IPS-15b (cell line): ENCODE measurements around the gene ZPBP2.
"Not testable (repeated sequence)": the region's sequence is repeated elsewhere in the genome, so short reads cannot be mapped to it uniquely, and the experiment has no call there.

Source experiments
- H3K27me3 ChIP-seq: one replicate; pipeline ENCODE4 v1.6.1; 2013; ENCODE audit warnings: low read length; ENCODE audit not compliant: control insufficient read depth, insufficient read depth
- H3K36me3 ChIP-seq: one replicate; pipeline ENCODE4 v1.6.1; 2013; ENCODE audit warnings: low read length; ENCODE audit not compliant: control insufficient read depth, insufficient read depth
- H3K4me1 ChIP-seq: one replicate; pipeline ENCODE4 v1.6.1; 2013; ENCODE audit warnings: mild to moderate bottlenecking, low read length; ENCODE audit not compliant: control insufficient read depth, insufficient read depth
- H3K4me3 ChIP-seq: one replicate; pipeline ENCODE4 v1.5.1; 2013; ENCODE audit warnings: low read depth, low read length
- H3K9ac ChIP-seq: one replicate; pipeline ENCODE4 v1.6.1; 2013; ENCODE audit warnings: low read depth, mild to moderate bottlenecking, low read length
- H3K9me3 ChIP-seq: one replicate; pipeline ENCODE4 v1.6.1; 2013; ENCODE audit warnings: mild to moderate bottlenecking, low read length; ENCODE audit not compliant: control insufficient read depth, insufficient read depth

ZPBP2 gene

GRCh38 chr17:39894681-39895376 is 26.8 kb downstream of the ZPBP2 start:
- Histone ChIP-seq H3K36me3 (no peaks in the 10 kb centered on the region), H3K4me1 (no peaks in the 10 kb centered on the region), H3K9me3 (no peaks in the 10 kb centered on the region), H3K4me3 (no peak overlapping the region), H3K9ac (no peak overlapping the region), H3K27me3 (peaks cover 6% of the 10 kb centered on the region)

DNA sequence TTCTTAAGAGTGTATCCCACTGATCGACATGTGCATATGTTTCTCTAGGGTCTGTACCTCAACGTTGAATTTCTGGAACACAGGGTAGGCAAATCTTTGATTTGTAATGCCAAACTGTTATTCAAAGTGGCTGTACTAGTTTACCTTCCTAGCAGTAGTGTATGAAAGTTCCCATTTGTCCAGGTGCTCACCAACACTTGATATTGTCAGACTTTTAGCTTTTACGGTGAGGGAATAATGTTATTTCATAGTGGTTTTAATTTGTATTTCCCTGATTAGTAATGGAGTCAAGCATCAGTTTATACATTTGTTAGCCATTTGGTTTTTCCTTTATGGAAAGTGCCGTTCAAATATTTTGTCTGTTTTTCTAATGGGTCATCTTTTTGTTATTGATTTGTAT is 30.1 kb downstream of the ZPBP2 start:
- H3K36me3 ChIP-seq = no peaks in the 10 kb centered on the region
- no peaks in the 10 kb centered on the region for H3K9me3 ChIP-seq
- no peaks in the 10 kb centered on the region for H3K4me1 ChIP-seq
- no peaks in the 10 kb centered on the region for H3K27me3 ChIP-seq
- no peak overlapping the region for H3K4me3 ChIP-seq
- no peak overlapping the region for H3K9ac ChIP-seq

GRCh38 chr17:39899215-39899614 is 31.2 kb downstream of the ZPBP2 start:
- H3K4me1 ChIP-seq = no peaks in the 10 kb centered on the region
- H3K27me3 ChIP-seq = no peaks in the 10 kb centered on the region
- H3K4me3 ChIP-seq = no peak overlapping the region
- no peak overlapping the region for H3K9ac ChIP-seq
- H3K9me3 ChIP-seq = no peaks in the 10 kb centered on the region
- no peaks in the 10 kb centered on the region for H3K36me3 ChIP-seq

DNA sequence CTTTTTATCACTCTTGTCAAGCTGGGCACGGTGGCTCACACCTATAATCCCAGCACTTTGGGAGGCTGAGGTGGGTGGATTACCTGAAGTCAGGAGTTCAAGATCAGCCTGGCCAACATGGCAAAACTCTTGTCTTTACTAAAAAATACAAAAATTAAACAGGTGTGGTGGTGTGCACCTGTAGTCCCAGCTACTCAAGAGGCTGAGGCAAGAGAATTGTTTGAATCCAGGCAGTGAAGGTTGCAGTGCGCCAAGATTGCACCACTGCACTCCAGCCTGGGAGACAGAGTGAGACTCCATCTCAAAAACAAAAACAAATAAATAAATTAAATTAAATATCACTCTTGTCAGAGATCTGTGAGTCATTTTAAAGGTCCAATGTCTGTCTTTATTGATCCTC is 34.0 kb downstream of the ZPBP2 start:
- not testable (repeated sequence) for H3K4me1 ChIP-seq, H3K27me3 ChIP-seq, H3K9ac ChIP-seq, H3K9me3 ChIP-seq, H3K4me3 ChIP-seq, H3K36me3 ChIP-seq

- Histone ChIP-seq H3K9me3 (no peaks in the 10 kb centered on the region), H3K9ac (no peak overlapping the region), H3K27me3 (no peaks in the 10 kb centered on the region), H3K36me3 (no peaks in the 10 kb centered on the region), H3K4me1 (no peaks in the 10 kb centered on the region), H3K4me3 (no peak overlapping the region)
Observed at GRCh38 chr17:39903158-39903884, 35.3 kb downstream of the ZPBP2 start.

DNA sequence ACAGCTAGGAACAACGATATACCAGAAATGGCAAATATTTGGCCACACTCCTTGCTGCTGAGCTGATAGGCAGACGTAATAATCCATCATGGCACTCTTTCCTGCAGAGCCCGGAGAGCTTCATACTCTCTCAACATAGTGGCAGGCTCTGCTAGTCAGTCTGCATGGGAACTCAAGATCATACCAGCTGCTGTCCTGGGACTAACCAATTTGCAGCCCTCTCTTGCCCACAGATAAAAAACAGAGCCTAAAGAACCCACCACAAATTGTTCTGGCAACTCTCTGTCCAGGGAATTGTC is 36.9 kb downstream of the ZPBP2 start:
- Histone ChIP-seq H3K36me3 (no peaks in the 10 kb centered on the region), H3K4me3 (no peak overlapping the region), H3K4me1 (no peaks in the 10 kb centered on the region), H3K27me3 (no peaks in the 10 kb centered on the region), H3K9me3 (no peaks in the 10 kb centered on the region), H3K9ac (no peak overlapping the region)

GRCh38 chr17:39908789-39909352 is 40.9 kb downstream of the ZPBP2 start:
- no peak overlapping the region for H3K4me3 ChIP-seq
- H3K36me3 ChIP-seq = no peaks in the 10 kb centered on the region
- no peak overlapping the region for H3K9ac ChIP-seq
- H3K27me3 ChIP-seq = no peaks in the 10 kb centered on the region
- H3K4me1 ChIP-seq = no peaks in the 10 kb centered on the region
- H3K9me3 ChIP-seq = no peaks in the 10 kb centered on the region

DNA sequence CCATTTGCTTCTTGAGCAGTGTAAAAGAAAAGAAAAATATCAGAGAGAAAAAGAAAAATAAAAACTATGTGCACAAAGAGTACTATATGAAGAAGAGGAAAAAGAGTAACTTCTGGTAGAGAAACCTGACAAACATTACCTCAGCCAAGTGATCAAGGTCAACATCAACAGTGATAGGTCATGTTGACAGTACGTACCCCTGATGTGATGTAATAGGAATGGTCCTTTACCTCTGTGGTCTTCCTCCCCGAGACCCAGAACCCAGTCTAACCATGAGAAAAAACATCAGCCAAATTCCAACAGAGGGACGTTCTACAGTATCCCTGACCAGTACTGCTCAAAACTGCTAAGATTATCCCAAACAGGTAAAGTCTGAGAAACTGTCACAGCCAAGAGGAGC is 46.0 kb downstream of the ZPBP2 start:
- Histone ChIP-seq H3K4me1 (no peaks in the 10 kb centered on the region), H3K36me3 (peaks cover under 1% of the 10 kb centered on the region)

DNA sequence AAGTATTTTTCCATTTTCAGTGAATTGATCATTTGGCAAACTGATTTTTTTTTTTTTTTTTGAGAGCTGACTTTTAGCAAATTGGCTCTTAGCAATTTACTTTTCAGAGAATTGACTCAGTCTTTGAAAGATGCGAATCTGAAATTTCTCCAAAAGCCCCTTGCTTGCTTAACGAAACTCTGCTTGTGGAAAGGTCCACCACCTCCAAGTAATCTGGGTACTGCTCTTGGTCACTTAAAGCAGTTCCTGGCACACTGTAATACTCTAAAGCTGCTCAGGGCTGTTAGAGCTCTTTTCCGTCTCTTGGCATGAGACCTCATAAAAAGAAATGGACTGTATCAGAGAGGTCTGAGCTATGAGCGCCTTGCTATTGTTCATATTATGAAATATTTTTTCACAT is 47.6 kb downstream of the ZPBP2 start:
- Histone ChIP-seq H3K4me3 (no peak overlapping the region), H3K4me1 (no peaks in the 10 kb centered on the region), H3K27me3 (no peaks in the 10 kb centered on the region), H3K9ac (no peak overlapping the region), H3K9me3 (no peaks in the 10 kb centered on the region), H3K36me3 (peaks cover 8% of the 10 kb centered on the region)

More for the DNA sequence above, 46.0 kb downstream of the ZPBP2 start:
- H3K27me3 ChIP-seq = no peaks in the 10 kb centered on the region
- H3K9me3 ChIP-seq = no peaks in the 10 kb centered on the region
- no peak overlapping the region for H3K4me3 ChIP-seq
- no peak overlapping the region for H3K9ac ChIP-seq

DNA sequence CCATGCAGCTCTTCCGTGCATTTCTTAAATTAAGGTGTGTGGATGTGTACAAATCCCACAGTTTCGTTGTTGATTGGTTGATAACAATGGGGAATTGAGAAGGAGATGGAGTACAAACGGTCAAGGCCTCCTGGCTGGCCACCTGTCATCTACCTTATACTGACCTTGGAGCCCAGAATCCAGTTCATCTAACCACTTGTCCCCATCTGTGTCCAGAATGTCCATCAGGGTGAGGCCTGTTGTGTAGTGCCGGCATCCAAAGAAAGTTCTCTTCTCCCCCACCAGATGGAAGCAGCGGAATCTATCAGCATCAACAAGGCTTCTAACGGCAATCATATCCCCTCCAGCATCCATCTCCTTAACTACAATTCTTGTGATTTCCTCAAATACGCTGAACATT is 48.9 kb downstream of the ZPBP2 start:
- Histone ChIP-seq H3K9ac (no peak overlapping the region), H3K36me3 (peaks cover 16% of the 10 kb centered on the region), H3K9me3 (no peaks in the 10 kb centered on the region), H3K4me3 (no peak overlapping the region), H3K27me3 (no peaks in the 10 kb centered on the region), H3K4me1 (no peaks in the 10 kb centered on the region)

- H3K27me3 ChIP-seq = no peaks in the 10 kb centered on the region
- no peak overlapping the region for H3K4me3 ChIP-seq
- peaks cover 2% of the 10 kb centered on the region for H3K4me1 ChIP-seq
- H3K36me3 ChIP-seq = peaks cover 36% of the 10 kb centered on the region
- H3K9me3 ChIP-seq = no peaks in the 10 kb centered on the region
- no peak overlapping the region for H3K9ac ChIP-seq
Observed at GRCh38 chr17:39919087-39919683, 51.2 kb downstream of the ZPBP2 start.
